ENCODE measurements around the gene CSH2. TPM values are rescaled to one million over a fixed set of nuclear protein-coding genes. Genes with fewer than 3 reads are reported as not detected.
A peak's percentile ranks its signal among the peaks of the same experiment; 100 is the strongest.

The CSH2 gene
- polyA plus RNA-seq, 1 donor, result 0.61 TPM

DNA sequence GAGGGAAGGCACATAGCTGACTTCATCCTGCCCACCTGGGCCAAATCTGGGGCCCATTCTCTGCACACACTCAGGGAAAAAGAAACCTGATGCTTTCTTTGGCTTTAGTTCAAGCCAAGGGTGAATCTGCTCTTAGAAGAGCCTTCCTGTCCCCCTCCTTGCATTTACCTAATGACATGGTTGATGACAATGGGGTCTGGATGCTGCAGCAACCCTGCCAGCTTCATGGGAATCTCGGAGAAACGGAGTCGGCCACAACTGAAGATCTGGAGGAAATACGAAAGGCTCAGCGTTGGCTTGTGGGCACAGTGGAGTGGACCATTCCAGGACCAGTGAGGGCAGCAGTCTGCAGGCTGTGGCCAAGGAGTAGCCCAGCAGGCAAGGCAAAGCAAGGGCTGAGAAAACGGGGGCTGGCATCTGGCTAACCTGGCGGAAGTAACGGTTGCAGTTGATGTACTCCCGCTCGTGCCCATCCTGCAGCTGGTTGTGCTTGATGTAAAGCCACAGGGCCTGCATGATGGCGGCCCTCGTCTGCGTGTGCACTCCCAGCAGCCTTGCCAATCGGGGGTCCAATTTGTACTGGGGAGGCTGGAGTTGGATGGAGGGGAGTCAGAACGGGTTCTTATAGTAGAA lies 39.6 kb downstream of the CSH2 start:
- DNase-seq, result no peak

- DNase-seq, result no peak
Measured at GRCh38 chr17:63833026-63833740, 40.3 kb downstream of the CSH2 start.

- DNase-seq, result no peak
Measured at GRCh38 chr17:63832455-63832854, 41.0 kb downstream of the CSH2 start.

GRCh38 chr17:63832014-63832413 lies 41.5 kb downstream of the CSH2 start:
- DNase-seq, result no peak

GRCh38 chr17:63831505-63831904 lies 42.0 kb downstream of the CSH2 start:
- DNase-seq, result no peak

- no peak for DNase-seq
Measured at GRCh38 chr17:63830904-63831491, 42.5 kb downstream of the CSH2 start.

DNA sequence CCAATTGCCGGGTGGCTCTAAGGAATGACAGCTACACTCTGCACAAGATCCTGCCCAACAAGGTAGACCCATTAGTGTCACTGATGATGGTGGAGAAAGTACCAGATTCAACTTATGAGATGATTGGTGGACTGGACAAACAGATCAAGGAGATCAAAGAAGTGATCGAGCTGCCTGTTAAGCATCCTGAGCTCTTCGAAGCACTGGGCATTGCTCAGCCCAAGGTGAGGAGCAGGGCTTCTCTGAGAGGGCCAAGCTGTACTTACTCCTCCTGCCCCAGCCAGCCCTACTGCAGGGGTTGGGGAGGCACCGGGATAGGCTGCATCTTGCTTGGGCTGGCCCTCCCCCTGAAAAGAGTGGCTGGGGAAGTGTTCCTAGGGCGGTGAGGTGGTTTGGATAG lies 43.2 kb downstream of the CSH2 start:
- no peak for DNase-seq

DNA sequence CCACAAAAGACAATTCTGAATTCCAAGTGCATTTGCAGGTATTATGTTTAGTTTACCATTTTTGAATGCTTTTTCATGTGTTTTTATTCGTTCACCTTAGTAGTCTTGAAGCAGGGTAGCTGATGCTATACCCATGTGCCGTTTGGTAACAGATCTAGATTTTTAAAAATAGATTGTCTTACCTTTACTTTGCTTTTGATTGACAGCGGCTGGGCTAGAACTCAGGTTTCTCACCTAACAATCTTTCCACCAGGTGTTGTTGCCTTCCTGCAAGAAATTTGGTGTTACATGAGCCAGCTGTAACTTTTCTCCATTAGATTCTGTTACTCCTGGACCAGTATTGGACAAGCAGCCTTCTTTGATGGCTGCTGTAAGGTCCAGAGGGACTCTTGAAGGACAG lies 44.5 kb downstream of the CSH2 start:
- DNase-seq, result no peak

DNA sequence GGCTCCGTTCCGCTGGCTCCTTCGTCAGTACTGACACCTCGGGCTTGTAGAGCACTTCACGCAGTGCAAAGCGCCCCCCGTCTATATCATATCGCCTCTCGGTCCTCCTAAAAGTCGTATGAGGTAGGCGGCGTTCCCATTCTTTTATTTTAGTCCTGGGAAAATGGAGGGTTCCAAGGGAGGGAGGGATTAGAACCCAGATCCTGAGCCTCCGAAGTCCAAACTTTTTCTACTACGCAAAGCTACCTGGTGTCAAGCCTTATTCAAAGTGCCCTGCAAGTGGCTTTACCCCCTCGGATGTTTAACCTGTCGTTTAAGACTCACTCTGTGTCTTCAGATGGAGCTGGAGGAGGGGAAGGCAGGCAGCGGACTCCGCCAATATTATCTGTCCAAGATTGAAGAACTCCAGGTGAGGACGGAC lies 45.7 kb downstream of the CSH2 start:
- DNase-seq, result no peak

GRCh38 chr17:63827002-63827800 lies 46.3 kb downstream of the CSH2 start, which contains the start of the genes FTSJ3 and PSMC5:
Gene FTSJ3, minus strand, starts transcription at chr17:63827663. Its CDS starts 761 bp downstream, at chr17:63826902.
Gene PSMC5, plus strand, starts transcription at chr17:63827431. Its CDS starts 60 bp downstream, at chr17:63827491.
- DNase-seq, result peak; percentile 98

DNA sequence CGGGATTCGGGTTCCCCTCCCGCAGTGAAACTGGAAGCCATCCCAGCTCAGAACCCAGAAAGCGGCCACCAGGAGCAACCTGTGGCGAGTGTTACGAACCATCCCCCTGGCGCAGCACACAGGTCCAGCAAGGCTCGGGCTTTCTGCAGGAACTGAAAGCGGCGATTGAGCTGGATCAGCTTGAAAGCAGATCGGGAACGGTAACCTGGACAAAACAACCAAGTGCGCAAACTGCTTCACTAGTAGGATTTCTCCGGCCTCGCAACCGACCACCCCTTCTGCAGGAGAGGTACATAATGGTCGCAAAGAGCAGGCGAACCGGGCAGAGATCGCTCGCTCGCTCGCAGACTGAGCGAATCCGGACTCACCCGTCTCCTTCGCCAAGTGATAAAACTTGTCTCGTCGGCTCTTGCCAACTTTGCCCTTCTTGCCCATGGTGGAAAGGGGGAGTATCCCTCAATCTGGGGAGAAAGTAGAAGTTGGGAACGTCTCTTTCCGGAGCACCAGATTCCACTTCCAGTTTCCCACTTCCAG lies 46.9 kb downstream of the CSH2 start:
- DNase-seq, result no peak

DNA sequence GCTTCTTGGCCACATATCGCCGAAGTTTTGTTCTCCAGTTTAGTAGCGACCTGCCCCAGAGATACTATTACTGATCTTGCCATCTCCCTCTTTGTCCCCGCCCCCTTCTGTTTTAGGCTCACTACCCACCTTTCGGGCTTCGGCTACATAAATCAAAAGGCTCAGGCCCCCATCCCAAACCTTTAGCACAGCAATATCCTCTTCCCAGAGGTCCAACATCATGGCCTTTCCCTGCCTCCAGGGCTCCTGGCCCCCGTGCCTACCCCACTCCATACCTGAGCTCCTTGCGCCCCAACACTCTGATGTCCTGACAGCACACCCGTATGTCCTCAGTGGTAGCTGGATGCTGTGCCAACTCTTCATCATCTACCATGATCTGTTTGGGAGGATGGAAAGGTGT lies 49.1 kb downstream of the CSH2 start:
- no peak for DNase-seq

DNA sequence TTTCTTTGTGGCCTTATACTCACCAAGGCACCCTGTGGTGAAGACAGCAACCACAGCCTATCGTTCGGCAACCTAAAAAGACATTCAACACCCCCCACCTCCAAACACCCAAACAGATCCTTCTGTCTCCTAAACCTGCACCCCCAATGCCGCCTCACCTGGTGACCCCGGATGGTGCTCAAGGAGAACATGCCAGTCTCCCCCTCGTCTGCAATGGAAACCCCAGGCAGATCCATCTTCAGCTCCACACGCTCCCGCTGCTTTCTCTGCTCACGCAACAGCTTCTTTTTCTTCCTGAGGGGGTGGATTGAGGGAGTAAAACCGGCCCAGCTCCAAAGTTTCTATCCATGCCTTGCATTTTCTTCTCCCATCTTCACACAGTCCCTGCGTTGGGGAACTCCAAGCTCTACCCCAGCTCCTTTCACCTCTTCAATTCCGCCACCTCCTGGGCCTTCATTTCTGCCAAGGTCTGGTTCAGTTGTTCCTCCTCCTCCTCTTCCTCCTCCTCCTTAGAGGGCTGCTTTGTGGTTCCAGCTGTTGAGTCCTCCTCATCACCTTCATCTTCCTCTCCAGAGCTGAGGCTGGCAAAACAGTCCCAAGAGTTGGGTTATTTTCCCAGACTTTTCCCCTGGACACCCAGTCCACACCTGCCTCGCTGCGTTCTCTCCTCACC lies 49.7 kb downstream of the CSH2 start:
- DNase-seq, result no peak

DNA sequence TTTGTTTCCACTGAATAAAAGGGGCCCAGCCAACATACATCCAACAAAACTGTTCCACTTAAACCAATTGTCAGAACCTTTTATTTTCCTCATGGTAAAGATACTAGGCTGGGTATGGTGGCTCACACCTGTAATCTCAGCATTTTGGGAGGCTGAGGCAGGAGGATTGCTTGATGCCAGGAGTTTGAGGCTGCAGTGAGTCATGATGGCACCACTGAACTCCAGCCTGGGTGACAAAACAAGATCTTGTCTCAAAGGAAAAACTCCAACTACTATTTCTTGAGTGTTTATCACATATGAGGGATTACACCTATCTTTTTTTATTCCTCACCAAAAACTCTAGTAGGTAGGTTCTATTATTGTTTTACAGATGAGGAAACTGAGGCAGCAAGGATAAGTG lies 50.9 kb downstream of the CSH2 start:
- no peak for DNase-seq

Other genes starting within 250 kb of the CSH2 start
- 10.4 TPM for gene LIMD2, start 173.6 kb downstream of the CSH2 start, polyA plus RNA-seq (ENCODE audit: insufficient read length)
- gene STRADA, start 131.9 kb downstream of the CSH2 start, polyA plus RNA-seq (ENCODE audit: insufficient read length), result 32.5 TPM
- gene CCDC47, start 100.1 kb downstream of the CSH2 start, polyA plus RNA-seq (ENCODE audit: insufficient read length), result 47.8 TPM
- gene DDX42, start 99.5 kb downstream of the CSH2 start, polyA plus RNA-seq (ENCODE audit: insufficient read length), result 106 TPM
- 96.2 TPM for gene PSMC5, start 46.2 kb downstream of the CSH2 start, polyA plus RNA-seq (ENCODE audit: insufficient read length)
- 35.5 TPM for gene FTSJ3, start 46.0 kb downstream of the CSH2 start, polyA plus RNA-seq (ENCODE audit: insufficient read length)
- 28.6 TPM for gene SMARCD2, start 31.0 kb downstream of the CSH2 start, polyA plus RNA-seq (ENCODE audit: insufficient read length)
- gene GH2, start 8.3 kb upstream of the CSH2 start, polyA plus RNA-seq (ENCODE audit: insufficient read length), result not detected
- gene CSH1, start 22.9 kb upstream of the CSH2 start, polyA plus RNA-seq (ENCODE audit: insufficient read length), result 0.50 TPM
- not detected for gene CSHL1, start 37.6 kb upstream of the CSH2 start, polyA plus RNA-seq (ENCODE audit: insufficient read length)
- gene GH1, start 45.2 kb upstream of the CSH2 start, polyA plus RNA-seq (ENCODE audit: insufficient read length), result not detected
- gene CD79B, start 58.7 kb upstream of the CSH2 start, polyA plus RNA-seq (ENCODE audit: insufficient read length), result 4.4 TPM
- gene SCN4A, start 99.2 kb upstream of the CSH2 start, polyA plus RNA-seq (ENCODE audit: insufficient read length), result 66.3 TPM
- gene PRR29, start 124.7 kb upstream of the CSH2 start, polyA plus RNA-seq (ENCODE audit: insufficient read length), result 2.5 TPM
- 28.6 TPM for gene ICAM2, start 147.0 kb upstream of the CSH2 start, polyA plus RNA-seq (ENCODE audit: insufficient read length)

All from hindlimb muscle (tissue), 1 donor.